Kidney (tissue), 14 donors: Measurements from ENCODE around the gene AGK. TPM values are rescaled to one million over a fixed set of nuclear protein-coding genes. Genes with fewer than 3 reads are reported as not detected.
"Not testable (repeated sequence)": the region's sequence is repeated elsewhere in the genome, so short reads cannot be mapped to it uniquely, and the experiment has no call there.

Experiments used
- DNase-seq, 5 donors: peaks; one replicate each; pipeline ENCODE4 v3.0.0-alpha.2; 2013 to 2020
- FAIRE-seq: peaks from 2 replicates; lab custom pipeline; 2012; peaks lifted over from hg19 to GRCh38; lab: Jason Lieb, UNC
- H3K27ac ChIP-seq, 2 donors: one replicate each; pipeline ENCODE4 v1.7.0; 2013; ENCODE audit warnings: low read depth in 2 of 2, low read length in 2 of 2, inconsistent platforms in 1 of 2
- H3K27me3 ChIP-seq: one replicate; pipeline ENCODE4 v1.7.1; 2013; ENCODE audit warnings: low read length, inconsistent platforms; ENCODE audit not compliant: control insufficient read depth, insufficient read depth
- H3K36me3 ChIP-seq, 3 donors: one replicate each; pipeline versions ENCODE4 v1.7.0 to v1.7.1; 2013; ENCODE audit warnings: low read length in 3 of 3, control low read depth in 1 of 3, inconsistent platforms in 1 of 3; ENCODE audit not compliant: insufficient read depth in 3 of 3, control insufficient read depth in 2 of 3
- H3K4me1 ChIP-seq, 3 donors: one replicate each; pipeline versions ENCODE4 v1.7.0 to v1.7.1; 2013; ENCODE audit warnings: low read length in 3 of 3, inconsistent platforms in 1 of 3, low read depth in 1 of 3; ENCODE audit not compliant: control insufficient read depth in 2 of 3, insufficient read depth in 2 of 3
- H3K4me3 ChIP-seq, 3 donors: one replicate each; pipeline versions ENCODE4 v1.7.0 to v1.8.1; 2013; ENCODE audit warnings: low read length in 3 of 3, control low read depth in 1 of 3, inconsistent platforms in 1 of 3
- H3K9ac ChIP-seq, 3 donors: one replicate each; pipeline versions ENCODE4 v1.7.0 to v1.7.1; 2013; ENCODE audit warnings: low read length in 3 of 3, control low read depth in 1 of 3, inconsistent platforms in 1 of 3
- H3K9me3 ChIP-seq, 3 donors: one replicate each; pipeline versions ENCODE4 v1.7.0 to v1.7.1; 2013; ENCODE audit warnings: low read length in 3 of 3, control low read depth in 1 of 3, inconsistent platforms in 1 of 3; ENCODE audit not compliant: control insufficient read depth in 2 of 3, insufficient read depth in 1 of 3
- CTCF ChIP-seq: IDR thresholded peaks from 3 replicates; pipeline ENCODE4 v1.5.1; 2012; ENCODE audit warnings: mild to moderate bottlenecking, moderate library complexity, borderline replicate concordance; ENCODE audit not compliant: insufficient read depth; ENCODE audit errors: extremely low read depth
- intact Hi-C: fragments of 100-400 bp; cut with DNase I; formaldehyde crosslinking; loops from one replicate; pipeline ENCODE4 v1.11.1; 2022
- polyA plus RNA-seq: library from polyadenylated mRNA; stranded (reverse); fragments of 350-450 nt; fragmentation: Illumina TruSeq; extraction: RNeasy Lipid Tissue Mini Kit (QIAGEN cat#74804); gene quantifications from one replicate; pipeline ENCODE4 v1.2.3, GENCODE V29; 2014; ENCODE audit warnings: low read depth, low replicate concordance; ENCODE audit not compliant: insufficient read depth
- total RNA-seq: library from RNA; stranded (reverse); fragmentation: NEBNext Ultra II Directional; extraction: Animal tissue kit (Norgen Biotek cat#: 25700); gene quantifications from one replicate; pipeline ENCODE4 v1.2.1, GENCODE V29; 2021
- donor health status: control.
- donor health status: control.
- donor health status: control.
- donor health status: control.
- donor health status: control.
- donor health status: DM: yes; HTN: yes; CAD: no.
- donor health status: Normal renal cell carcinoma (clear cell type).

The AGK gene
- total and polyA plus RNA-seq, 2 donors from 2014 or later = 17.7 to 30.7 TPM

GRCh38 chr7:141550386-141551093 is 670 bp upstream of the AGK start:
- Histone ChIP-seq H3K9me3 (no peaks in the 10 kb centered on the region), H3K4me3 (peak overlapping the region; percentile 63 to 90 (median 80)), H3K27ac (no peak overlapping the region), H3K36me3 (no peaks in the 10 kb centered on the region), H3K4me1 (peaks cover 0 to 8% (median 0%) of the 10 kb centered on the region in 3 donors), H3K9ac (peak overlapping the region in 2 of 3 donors; percentile 84 to 92), H3K27me3 (no peaks in the 10 kb centered on the region)
- TF ChIP-seq CTCF = no peak
- FAIRE-seq (no peak), DNase-seq (peak in 3 of 5 donors; percentile 31 to 64 (median 49))
- intact Hi-C loops = no loop called here

GRCh38 chr7:141551782-141552181 is 572 bp downstream of the AGK start:
- no peak for TF ChIP-seq CTCF
- H3K27ac ChIP-seq = no peak overlapping the region
- FAIRE-seq = no peak

GRCh38 chr7:141557360-141557759 is 6.2 kb downstream of the AGK start:
- intact Hi-C loops = no loop called here

More at GRCh38 chr7:141551782-141552181, 572 bp downstream of the AGK start:
- DNase-seq = peak in 1 of 5 donors; percentile 3
- H3K4me1 ChIP-seq = peaks cover 0 to 8% (median 0%) of the 10 kb centered on the region in 3 donors
- no peaks in the 10 kb centered on the region for H3K36me3 ChIP-seq
- no peaks in the 10 kb centered on the region for H3K27me3 ChIP-seq
- H3K9ac ChIP-seq = peak overlapping the region; percentile 63 to 92 (median 83)
- H3K4me3 ChIP-seq = peak overlapping the region; percentile 63 to 90 (median 88)
- H3K9me3 ChIP-seq = no peaks in the 10 kb centered on the region
- intact Hi-C loops = no loop called here

GRCh38 chr7:141557831-141558531 is 6.8 kb downstream of the AGK start:
- H3K4me1 ChIP-seq, H3K4me3 ChIP-seq, H3K9me3 ChIP-seq, H3K36me3 ChIP-seq, H3K9ac ChIP-seq, intact Hi-C loops, H3K27ac ChIP-seq, FAIRE-seq, DNase-seq, H3K27me3 ChIP-seq: not testable (repeated sequence)

More at GRCh38 chr7:141557360-141557759, 6.2 kb downstream of the AGK start:
- no peak overlapping the region for H3K27ac ChIP-seq
- H3K9ac ChIP-seq = no peak overlapping the region
- peaks cover 0 to 4% (median 0%) of the 10 kb centered on the region in 3 donors for H3K36me3 ChIP-seq
- no peak for DNase-seq
- no peak overlapping the region for H3K4me3 ChIP-seq
- FAIRE-seq = no peak
- H3K27me3 ChIP-seq = no peaks in the 10 kb centered on the region
- TF ChIP-seq CTCF = no peak
- H3K9me3 ChIP-seq = no peaks in the 10 kb centered on the region
- no peaks in the 10 kb centered on the region for H3K4me1 ChIP-seq
